ENCODE results near the gene ARMH3.
A peak's percentile ranks its signal among the peaks of the same experiment; 100 is the strongest.

Gene ARMH3

GRCh38 chr10:101848408-101848807 lies 207.6 kb downstream of the ARMH3 start:
- no peak for DNase-seq

GRCh38 chr10:101845893-101846292 lies 210.1 kb downstream of the ARMH3 start:
- DNase-seq: no peak

- peak; percentile 56 for DNase-seq
Measured at GRCh38 chr10:101843032-101844021, 212.6 kb downstream of the ARMH3 start, which contains the start of gene KCNIP2. Gene KCNIP2 (minus strand): TSS chr10:101843800. CDS start chr10:101843568, 232 bp downstream.

- DNase-seq: no peak
Measured at GRCh38 chr10:101841826-101842225, 214.1 kb downstream of the ARMH3 start.

GRCh38 chr10:101840741-101841453 lies 215.1 kb downstream of the ARMH3 start:
- peak; percentile 94 for DNase-seq

- DNase-seq: peak; percentile 37
Measured at GRCh38 chr10:101840102-101840684, 215.8 kb downstream of the ARMH3 start.

GRCh38 chr10:101839416-101840063 lies 216.4 kb downstream of the ARMH3 start:
- DNase-seq: peak; percentile 51

GRCh38 chr10:101839002-101839401 lies 217.0 kb downstream of the ARMH3 start:
- no peak for DNase-seq

GRCh38 chr10:101838416-101838970 lies 217.5 kb downstream of the ARMH3 start:
- DNase-seq: no peak

- DNase-seq: no peak
Measured at GRCh38 chr10:101837748-101838147, 218.2 kb downstream of the ARMH3 start.

GRCh38 chr10:101835362-101835761 lies 220.6 kb downstream of the ARMH3 start:
- DNase-seq: peak; percentile 30

- no peak for DNase-seq
Measured at GRCh38 chr10:101834341-101834740, 221.6 kb downstream of the ARMH3 start.

GRCh38 chr10:101833466-101833865 lies 222.5 kb downstream of the ARMH3 start:
- DNase-seq: no peak

GRCh38 chr10:101832325-101832771 lies 223.6 kb downstream of the ARMH3 start:
- no peak for DNase-seq

- no peak for DNase-seq
Measured at GRCh38 chr10:101831169-101831811, 224.7 kb downstream of the ARMH3 start.

- DNase-seq: peak; percentile 97
Measured at GRCh38 chr10:101830322-101831168, 225.4 kb downstream of the ARMH3 start.

GRCh38 chr10:101829561-101830315 lies 226.2 kb downstream of the ARMH3 start:
- peak; percentile 76 for DNase-seq

GRCh38 chr10:101828766-101829551 lies 227.0 kb downstream of the ARMH3 start:
- DNase-seq: no peak

All from eye (tissue), 1 donor.